H1 (cell line): ENCODE measurements around the gene NAV3. TPM values are rescaled to one million over a fixed set of nuclear protein-coding genes. Genes with fewer than 3 reads are reported as not detected.

ENCODE experiments used
- CHD1 ChIP-seq: IDR thresholded peaks from 2 replicates; pipeline ENCODE4 v1.6.1; 2012; ENCODE audit warnings: low read depth, low read length, improper control_type of control experiment
- RFX5 ChIP-seq: IDR thresholded peaks from 2 replicates; pipeline ENCODE4 v1.6.1; 2011; ENCODE audit warnings: low read depth, low read length, improper control_type of control experiment, borderline replicate concordance
- SRF ChIP-seq: IDR thresholded peaks from 2 replicates; pipeline ENCODE4 v1.6.1; 2011; ENCODE audit warnings: mild to moderate bottlenecking, low read depth, low read length, moderate library complexity
- polyA plus RNA-seq, 7 experiments: library from polyadenylated mRNA; depleted of rRNA in 3 of 7; stranded (reverse) in 5 of 7; unstranded in 2 of 7; fragments of >200 nt in 5 of 7; fragments of 200-250 nt in 2 of 7; gene quantifications; 1 replicate in 5 of 7; 2 replicates in 1 of 7; 4 replicates in 1 of 7; pipeline versions ENCODE4 v1.2.1 to v1.2.3, GENCODE V29; 2011 to 2013; ENCODE audit warnings: missing spikeins in 2 of 7, mixed read lengths in 2 of 7
- total RNA-seq: library from RNA; stranded (reverse); fragmentation: NEBNext Ultra II Directional; extraction: Animal tissue kit (Norgen Biotek cat#: 25700); gene quantifications from 2 replicates; pipeline ENCODE4 v1.2.1, GENCODE V29; 2021
- TF ChIP-seq, protein P1 (sequence below): IDR thresholded peaks from 2 replicates; pipeline ENCODE4 v1.6.1; 2012; ENCODE audit warnings: low read length, inconsistent platforms

Gene NAV3
- total and polyA plus RNA-seq, 2 of the 8 experiments (the other 6 are each of a cell fraction or from before 2014, with no cell fraction given) = 0.47 to 5.0 TPM

- TF ChIP-seq, protein P1, sequence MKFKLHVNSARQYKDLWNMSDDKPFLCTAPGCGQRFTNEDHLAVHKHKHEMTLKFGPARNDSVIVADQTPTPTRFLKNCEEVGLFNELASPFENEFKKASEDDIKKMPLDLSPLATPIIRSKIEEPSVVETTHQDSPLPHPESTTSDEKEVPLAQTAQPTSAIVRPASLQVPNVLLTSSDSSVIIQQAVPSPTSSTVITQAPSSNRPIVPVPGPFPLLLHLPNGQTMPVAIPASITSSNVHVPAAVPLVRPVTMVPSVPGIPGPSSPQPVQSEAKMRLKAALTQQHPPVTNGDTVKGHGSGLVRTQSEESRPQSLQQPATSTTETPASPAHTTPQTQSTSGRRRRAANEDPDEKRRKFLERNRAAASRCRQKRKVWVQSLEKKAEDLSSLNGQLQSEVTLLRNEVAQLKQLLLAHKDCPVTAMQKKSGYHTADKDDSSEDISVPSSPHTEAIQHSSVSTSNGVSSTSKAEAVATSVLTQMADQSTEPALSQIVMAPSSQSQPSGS = no peak
- no peak for TF ChIP-seq RFX5
- no peak for TF ChIP-seq SRF
- TF ChIP-seq CHD1 = no peak
Measured at GRCh38 chr12:78208092-78208491, 377.4 kb downstream of the NAV3 start (continued).
